A172 (cell line): Measurements from ENCODE around the gene AQR. TPM values are rescaled to one million over a fixed set of nuclear protein-coding genes. Genes with fewer than 3 reads are reported as not detected.
"Not testable (repeated sequence)": the region's sequence is repeated elsewhere in the genome, so short reads cannot be mapped to it uniquely, and the experiment has no call there.

Experiments used
- DNase-seq: peaks from one replicate; pipeline ENCODE4 v3.0.0-alpha.2; 2015; ENCODE audit warnings: low spot score
- total RNA-seq: library from RNA; depleted of rRNA; stranded (reverse); fragments of >200 nt; shearing (Covaris generic); gene quantifications from 2 replicates; pipeline ENCODE4 v1.2.3, GENCODE V29; 2014; rRNA removed

The AQR gene
- total RNA-seq, 1 experiment from 2014 or later, result 23.8 TPM

DNA sequence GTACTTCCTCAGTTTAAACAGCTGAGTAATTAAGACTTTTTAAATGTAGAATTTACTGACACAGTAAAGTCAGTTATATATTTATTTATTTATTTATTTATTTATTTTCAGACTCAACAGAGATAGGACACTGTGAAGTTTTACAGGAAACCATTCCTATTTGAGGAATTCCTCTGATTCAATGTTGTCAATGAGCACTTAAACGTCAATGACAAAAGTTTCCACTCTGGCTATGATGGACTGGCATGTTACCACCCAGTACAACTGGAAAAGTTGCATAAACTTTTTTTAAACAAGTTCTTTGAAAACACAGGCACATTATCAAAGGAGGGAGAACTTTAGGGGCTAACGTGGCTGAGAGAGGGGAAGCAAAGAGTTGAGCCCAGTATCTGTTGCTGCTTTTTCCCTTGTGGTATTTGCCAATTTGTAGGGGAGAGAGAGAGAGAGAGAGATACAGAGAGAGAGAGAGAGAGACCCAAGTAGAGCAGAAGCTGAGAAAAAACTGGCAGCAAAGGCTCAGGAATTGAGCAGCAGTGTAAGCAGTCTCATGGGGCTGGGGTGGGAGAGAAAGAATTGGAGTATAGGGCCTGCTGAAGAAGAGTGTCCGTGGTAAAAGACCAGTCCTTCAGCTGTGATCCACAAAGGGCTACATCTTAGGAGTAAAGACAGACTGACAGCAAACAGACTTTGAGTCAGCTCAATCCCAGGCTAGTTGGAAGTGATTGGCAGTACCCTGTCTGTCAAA, 155.9 kb downstream of the AQR start:
- DNase-seq, result no peak

DNA sequence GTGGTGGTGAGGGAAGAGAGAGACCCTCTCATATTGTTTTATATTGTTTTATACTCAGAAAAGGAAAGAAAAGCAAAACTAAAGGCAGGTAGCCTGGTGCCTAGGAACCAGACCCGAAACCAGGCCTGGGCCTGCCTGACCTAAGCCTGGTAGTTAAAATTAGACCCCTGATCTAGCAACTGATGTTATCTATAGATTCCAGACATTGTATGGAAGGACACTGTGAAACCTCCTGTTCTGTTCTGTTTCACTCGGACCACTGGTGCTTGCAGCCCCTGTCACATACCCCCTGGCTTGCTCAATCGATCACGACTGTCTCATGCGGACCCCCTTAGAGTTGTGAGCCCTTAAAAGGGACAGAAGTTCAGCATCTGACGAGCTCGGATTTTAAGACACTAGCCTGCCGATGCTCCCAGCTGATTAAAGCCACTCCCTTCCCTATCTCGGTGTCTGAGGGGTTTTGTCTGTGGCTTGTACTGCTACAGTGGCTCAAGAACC, 156.6 kb downstream of the AQR start:
- not testable (repeated sequence) for DNase-seq

DNA sequence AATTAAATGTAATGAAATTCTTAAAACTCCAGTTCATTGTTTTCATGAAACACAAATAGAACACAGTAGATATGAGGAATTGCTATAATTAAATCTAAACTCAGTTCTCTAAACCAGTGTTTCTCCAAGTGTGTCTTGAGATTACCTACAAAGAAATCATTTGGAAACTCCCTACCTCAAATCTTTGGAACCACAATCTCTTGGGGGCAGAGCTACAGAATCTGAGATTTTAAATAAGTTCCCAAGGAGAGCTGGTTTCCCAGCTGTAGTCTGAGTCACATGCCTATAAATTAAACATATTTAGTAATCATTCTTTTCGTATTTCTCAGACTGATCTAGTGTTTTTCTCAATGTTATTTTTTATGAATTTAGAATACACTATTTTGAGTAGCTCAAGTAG, 157.2 kb downstream of the AQR start:
- peak; percentile 33 for DNase-seq

DNA sequence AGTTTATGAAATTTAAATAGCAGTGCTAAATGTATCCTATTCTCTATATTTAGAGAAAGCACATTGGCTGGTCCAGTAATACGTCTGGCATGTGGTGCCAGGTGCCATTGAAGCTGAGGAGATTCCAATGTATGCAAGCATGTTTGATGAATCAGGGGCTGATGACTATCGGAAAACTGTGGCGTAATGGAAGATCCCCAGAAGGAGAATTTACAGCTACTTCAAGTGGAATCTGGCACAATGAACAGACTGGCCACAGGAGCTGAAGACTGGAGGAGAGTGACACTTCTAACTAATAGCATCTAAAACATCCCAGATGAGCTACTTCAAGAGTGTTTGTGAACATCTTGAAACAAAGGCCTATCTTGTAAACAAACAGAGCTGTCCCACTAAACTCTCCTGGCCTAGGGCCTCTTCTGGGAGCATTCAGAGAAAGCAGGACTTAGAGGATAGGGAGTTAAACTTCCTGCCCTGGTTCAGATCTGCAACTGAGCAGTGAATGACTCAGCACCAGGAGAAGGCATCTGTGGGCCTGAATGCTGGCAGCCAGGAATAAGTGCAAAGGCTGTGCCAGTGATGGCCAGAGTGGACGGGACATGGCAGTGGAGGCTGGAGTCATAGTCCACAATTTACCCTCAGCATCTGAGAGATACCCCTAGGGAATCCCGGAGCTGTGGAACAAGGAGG, 159.0 kb downstream of the AQR start:
- peak; percentile 86 for DNase-seq

DNA sequence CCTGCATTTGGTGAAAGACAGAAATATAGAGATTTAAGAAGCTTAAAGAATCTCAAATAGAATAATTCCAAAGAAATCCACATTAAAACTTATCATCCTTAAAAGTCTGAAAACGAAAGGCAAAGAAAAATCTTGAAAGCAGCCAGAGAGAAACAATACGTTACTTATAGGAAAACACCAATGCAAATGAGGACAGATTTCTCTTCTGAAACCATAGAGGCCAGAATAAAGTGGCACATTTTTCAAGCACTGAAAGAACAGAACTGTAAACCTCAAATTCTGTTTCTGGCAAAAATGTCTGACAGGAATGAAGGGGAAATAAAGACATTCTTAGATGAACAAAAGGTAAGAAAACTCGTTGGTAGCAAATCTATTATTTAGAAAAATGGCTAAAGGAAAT, 160.4 kb downstream of the AQR start:
- DNase-seq, result no peak

DNA sequence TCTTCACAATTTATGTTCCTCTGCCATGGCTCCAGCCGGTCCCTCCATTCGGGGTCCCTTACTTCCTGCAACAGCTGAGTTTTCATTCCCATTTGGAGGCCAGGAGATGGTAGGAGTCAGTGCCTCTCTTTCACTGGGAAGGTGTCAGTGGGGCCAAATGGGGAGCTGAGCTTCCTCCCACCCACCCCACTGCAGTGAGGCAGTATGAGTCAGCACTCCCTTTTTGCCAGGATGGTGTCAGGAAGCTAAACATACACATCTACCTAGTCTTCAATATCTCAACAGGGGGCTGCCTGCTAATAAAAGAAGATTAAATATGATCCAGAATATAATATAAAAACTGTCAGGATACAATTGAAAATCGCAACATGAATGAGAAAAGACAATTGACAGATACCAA, 161.5 kb downstream of the AQR start:
- peak; percentile 33 for DNase-seq

DNA sequence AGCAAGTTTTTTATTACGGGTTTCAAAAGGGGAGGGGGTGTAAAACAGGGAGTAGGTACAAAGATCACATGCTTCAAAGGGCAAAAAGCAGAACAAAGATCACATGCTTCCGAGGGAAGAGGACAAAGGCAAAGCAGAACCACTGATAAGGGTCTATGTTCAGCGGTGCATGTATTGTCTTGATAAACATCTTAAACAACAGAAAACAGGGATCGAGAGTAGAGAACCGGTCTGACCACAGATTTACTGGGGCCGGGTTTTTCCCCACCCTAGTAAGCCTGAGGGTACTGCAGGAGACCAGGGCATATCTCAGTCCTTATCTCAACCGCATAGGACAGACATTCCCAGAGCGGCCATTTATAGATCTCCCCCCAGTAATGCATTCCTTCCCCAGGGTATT, 162.3 kb downstream of the AQR start:
- DNase-seq, result not testable (repeated sequence)

DNA sequence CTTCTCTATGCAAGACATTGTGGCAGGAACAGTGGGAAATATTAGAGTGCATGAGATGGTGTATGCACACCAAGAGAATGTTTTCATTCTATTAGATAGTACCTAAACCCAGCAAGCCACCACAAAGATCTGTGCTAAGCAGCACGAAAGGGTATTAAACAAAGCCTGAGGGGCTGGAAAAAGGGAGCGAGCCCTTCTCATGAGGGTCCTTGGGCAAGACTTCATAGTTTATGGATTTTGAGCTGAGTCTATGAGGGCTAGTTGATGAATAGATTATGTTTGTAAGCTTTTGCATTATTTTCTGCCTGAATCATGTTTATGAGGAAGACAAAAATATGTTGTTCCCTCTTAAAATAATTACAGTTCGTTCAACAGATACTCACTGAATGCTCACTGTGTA, 164.8 kb downstream of the AQR start:
- DNase-seq, result no peak

DNA sequence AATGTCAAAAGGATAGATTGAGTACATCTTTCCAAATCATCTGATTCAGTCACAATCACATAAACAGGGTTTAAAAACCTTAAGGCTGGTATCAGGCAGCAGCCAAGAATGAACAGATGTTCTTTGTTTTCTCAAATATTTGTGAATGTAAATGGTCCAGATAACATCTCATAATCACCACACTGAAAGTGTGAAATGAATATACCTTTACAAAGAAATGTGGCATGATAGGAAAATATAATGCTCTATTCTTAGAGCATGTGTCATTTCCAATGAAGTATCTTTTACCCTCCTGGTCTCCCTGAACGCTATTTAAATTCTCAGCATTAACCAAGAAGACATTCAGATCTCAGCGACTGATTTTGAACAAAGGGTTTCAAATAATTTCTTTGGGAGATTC, 165.4 kb downstream of the AQR start:
- no peak for DNase-seq

DNA sequence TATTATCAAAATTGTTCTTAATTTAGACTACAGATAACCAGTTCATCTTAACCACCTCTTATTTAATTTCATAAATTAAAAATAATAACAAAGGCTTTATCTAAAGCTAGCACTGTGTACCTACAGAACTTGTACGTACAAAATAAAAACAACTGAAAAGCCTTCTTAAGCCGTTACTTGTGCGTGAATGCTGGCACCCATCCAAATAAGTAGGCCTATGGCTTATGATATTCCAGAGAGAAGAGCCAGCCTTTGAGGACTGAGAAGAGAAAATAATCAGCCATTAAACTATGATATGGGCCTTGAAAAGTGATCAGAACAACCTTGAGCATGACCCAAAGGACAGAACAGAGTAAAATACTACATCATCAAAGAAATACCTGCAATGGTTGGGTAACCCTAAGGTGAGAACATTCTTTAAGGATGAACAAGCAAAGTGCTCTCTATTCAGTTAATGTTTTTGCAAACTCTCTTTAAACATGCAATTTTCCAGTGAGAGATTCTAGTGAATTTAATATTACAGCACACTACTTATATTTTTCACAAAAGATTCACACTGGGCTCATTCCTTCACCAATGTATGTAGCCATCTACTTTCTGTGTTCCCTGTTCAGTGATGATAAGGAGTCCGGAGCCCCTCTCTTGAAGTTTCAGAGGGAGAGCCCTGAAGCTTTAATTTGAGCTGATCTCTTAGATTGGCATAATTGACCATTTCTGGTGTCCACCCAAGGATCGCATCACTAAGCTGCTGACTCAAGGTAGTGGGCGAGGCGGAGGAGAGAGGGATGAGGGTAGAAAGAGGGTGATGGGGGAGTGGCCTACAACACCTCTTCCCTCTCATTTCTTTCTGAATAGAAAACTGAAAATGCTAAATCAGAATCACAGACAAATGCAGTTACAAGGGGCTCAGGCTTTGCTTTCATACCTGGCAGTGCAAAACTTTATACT, 166.5 kb downstream of the AQR start:
- no peak for DNase-seq

DNA sequence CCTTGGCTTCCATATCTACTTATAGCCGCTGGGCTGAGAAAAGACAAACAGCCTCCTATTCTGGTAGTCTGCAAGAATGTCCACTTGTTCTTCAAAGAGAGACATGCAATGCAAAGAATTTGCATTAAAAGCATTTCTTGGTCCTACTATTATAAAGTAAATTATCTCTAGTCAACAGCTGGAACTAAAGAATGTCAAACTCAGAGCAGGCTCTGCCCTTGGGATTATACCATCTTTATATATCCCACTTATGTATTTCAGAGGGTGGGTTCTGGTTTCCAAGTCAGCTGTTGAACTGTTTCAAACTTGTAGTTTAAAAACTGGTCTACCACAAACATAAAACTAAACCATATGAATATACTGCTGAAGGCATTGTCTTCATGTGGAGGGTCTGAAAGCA, 167.2 kb downstream of the AQR start:
- DNase-seq, result no peak

Other genes starting within 250 kb of the AQR start
- gene GJD2, start 214.7 kb downstream of the AQR start, total RNA-seq, result not detected in 2 replicates
- gene ACTC1, start 174.2 kb downstream of the AQR start, total RNA-seq, result 0.03 and 0.29 TPM in 2 replicates
- gene ZNF770, start 18.5 kb upstream of the AQR start, total RNA-seq, result 15.3 and 15.7 TPM in 2 replicates
- gene NANOGP8, start 115.6 kb upstream of the AQR start, total RNA-seq, result not detected in 2 replicates